GM12891 (cell line): ENCODE data around the gene MTFR1L.
"Not testable (repeated sequence)": the region's sequence is repeated elsewhere in the genome, so short reads cannot be mapped to it uniquely, and the experiment has no call there.

Experiments
- POLR2A ChIP-seq: IDR thresholded peaks from 2 replicates; pipeline ENCODE4 v1.6.1; 2011; ENCODE audit warnings: low read depth, low read length, control low read depth
- POLR2AphosphoS5 ChIP-seq: IDR thresholded peaks from 2 replicates; pipeline ENCODE4 v1.6.1; 2011; ENCODE audit warnings: low read depth, low read length, control low read depth

DNA sequence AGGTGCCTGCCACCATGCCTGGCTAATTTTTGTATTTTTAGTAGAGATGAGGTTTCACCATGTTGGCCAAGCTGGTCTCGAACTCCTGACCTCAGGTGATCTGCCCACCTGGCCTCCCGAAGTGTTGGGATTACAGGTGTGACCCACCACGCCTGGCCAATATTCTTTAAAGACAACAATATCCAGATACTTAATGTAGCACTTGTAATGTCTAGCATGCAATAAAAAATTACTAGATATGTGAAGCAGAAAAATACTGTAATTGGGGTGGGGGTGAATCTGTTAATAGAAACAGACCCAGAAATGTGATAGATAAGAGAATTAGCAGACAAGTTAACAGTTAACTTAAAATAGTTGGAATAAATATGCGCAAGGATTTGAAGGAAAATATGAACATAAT, 20.1 kb downstream of the MTFR1L start:
- not testable (repeated sequence) for TF ChIP-seq POLR2A, POLR2AphosphoS5
